ENCODE results near the gene DDX10.

The DDX10 gene

GRCh38 chr11:108838102-108838791 is 173.4 kb downstream of the DDX10 start:
- no peak for DNase-seq (ENCODE audit: low read depth)
- H3K4me3 ChIP-seq (ENCODE audit: low read depth, low read length) = no peak overlapping the region
- no peak for TF ChIP-seq POLR2A (IDR thresholded peaks at IDR 0.05; ENCODE audit: extremely low read depth, insufficient read length)

DNA sequence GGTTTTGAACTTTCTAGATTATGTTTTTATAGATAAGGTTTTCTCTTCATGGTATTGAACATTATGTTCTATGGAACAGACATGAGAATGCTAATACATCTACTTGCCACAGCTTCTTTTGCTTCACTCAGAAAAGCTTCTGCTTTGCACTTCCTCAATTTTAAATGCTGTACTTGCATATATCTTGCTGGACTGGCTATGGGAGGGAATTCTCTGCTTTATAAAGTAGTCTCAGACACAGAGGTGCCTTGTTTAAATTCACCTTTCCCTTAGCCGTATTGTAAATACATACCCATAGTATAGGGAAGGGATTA is 173.9 kb downstream of the DDX10 start:
- no peak overlapping the region for H3K4me3 ChIP-seq (ENCODE audit: low read depth, low read length)
- peak; percentile 15 for DNase-seq (ENCODE audit: low read depth)
- TF ChIP-seq, protein P1, sequence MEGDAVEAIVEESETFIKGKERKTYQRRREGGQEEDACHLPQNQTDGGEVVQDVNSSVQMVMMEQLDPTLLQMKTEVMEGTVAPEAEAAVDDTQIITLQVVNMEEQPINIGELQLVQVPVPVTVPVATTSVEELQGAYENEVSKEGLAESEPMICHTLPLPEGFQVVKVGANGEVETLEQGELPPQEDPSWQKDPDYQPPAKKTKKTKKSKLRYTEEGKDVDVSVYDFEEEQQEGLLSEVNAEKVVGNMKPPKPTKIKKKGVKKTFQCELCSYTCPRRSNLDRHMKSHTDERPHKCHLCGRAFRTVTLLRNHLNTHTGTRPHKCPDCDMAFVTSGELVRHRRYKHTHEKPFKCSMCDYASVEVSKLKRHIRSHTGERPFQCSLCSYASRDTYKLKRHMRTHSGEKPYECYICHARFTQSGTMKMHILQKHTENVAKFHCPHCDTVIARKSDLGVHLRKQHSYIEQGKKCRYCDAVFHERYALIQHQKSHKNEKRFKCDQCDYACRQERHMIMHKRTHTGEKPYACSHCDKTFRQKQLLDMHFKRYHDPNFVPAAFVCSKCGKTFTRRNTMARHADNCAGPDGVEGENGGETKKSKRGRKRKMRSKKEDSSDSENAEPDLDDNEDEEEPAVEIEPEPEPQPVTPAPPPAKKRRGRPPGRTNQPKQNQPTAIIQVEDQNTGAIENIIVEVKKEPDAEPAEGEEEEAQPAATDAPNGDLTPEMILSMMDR (IDR thresholded peaks at IDR 0.05; ENCODE audit: low read depth, low read length) = no peak
- no peak for TF ChIP-seq POLR2A (IDR thresholded peaks at IDR 0.05; ENCODE audit: extremely low read depth, insufficient read length)
- TF ChIP-seq MYC (IDR thresholded peaks at IDR 0.05; ENCODE audit: low read depth, low read length) = no peak
- TF ChIP-seq MAX (IDR thresholded peaks at IDR 0.05; ENCODE audit: low read depth, low read length) = no peak

GRCh38 chr11:108846009-108846408 is 181.1 kb downstream of the DDX10 start:
- DNase-seq (ENCODE audit: low read depth) = no peak
- TF ChIP-seq MAX (IDR thresholded peaks at IDR 0.05; ENCODE audit: low read depth, low read length) (no peak), POLR2A (IDR thresholded peaks at IDR 0.05; ENCODE audit: extremely low read depth, insufficient read length) (no peak), MYC (IDR thresholded peaks at IDR 0.05; ENCODE audit: low read depth, low read length) (no peak)
- TF ChIP-seq, protein P1 (IDR thresholded peaks at IDR 0.05; ENCODE audit: low read depth, low read length) = no peak
- no peak overlapping the region for H3K4me3 ChIP-seq (ENCODE audit: low read depth, low read length)

GRCh38 chr11:108847298-108847990 is 182.6 kb downstream of the DDX10 start:
- TF ChIP-seq POLR2A (IDR thresholded peaks at IDR 0.05; ENCODE audit: extremely low read depth, insufficient read length) (no peak), MYC (IDR thresholded peaks at IDR 0.05; ENCODE audit: low read depth, low read length) (no peak), MAX (IDR thresholded peaks at IDR 0.05; ENCODE audit: low read depth, low read length) (no peak)
- TF ChIP-seq, protein P1 (IDR thresholded peaks at IDR 0.05; ENCODE audit: low read depth, low read length) = no peak
- DNase-seq (ENCODE audit: low read depth) = no peak
- H3K4me3 ChIP-seq (ENCODE audit: low read depth, low read length) = no peak overlapping the region

GRCh38 chr11:108851781-108852180 is 186.9 kb downstream of the DDX10 start:
- H3K4me3 ChIP-seq (ENCODE audit: low read depth, low read length) = no peak overlapping the region
- TF ChIP-seq MYC (IDR thresholded peaks at IDR 0.05; ENCODE audit: low read depth, low read length) = no peak
- TF ChIP-seq, protein P1 (IDR thresholded peaks at IDR 0.05; ENCODE audit: low read depth, low read length) = no peak
- TF ChIP-seq MAX (IDR thresholded peaks at IDR 0.05; ENCODE audit: low read depth, low read length) = no peak
- TF ChIP-seq POLR2A (IDR thresholded peaks at IDR 0.05; ENCODE audit: extremely low read depth, insufficient read length) = no peak
- DNase-seq (ENCODE audit: low read depth) = no peak

GRCh38 chr11:108852701-108853100 is 187.8 kb downstream of the DDX10 start:
- no peak overlapping the region for H3K4me3 ChIP-seq (ENCODE audit: low read depth, low read length)
- no peak for DNase-seq (ENCODE audit: low read depth)
- no peak for TF ChIP-seq MYC (IDR thresholded peaks at IDR 0.05; ENCODE audit: low read depth, low read length)
- TF ChIP-seq MAX (IDR thresholded peaks at IDR 0.05; ENCODE audit: low read depth, low read length) = no peak
- TF ChIP-seq, protein P1 (IDR thresholded peaks at IDR 0.05; ENCODE audit: low read depth, low read length) = no peak
- TF ChIP-seq POLR2A (IDR thresholded peaks at IDR 0.05; ENCODE audit: extremely low read depth, insufficient read length) = no peak

Measured in NB4 (cell line).